ENCODE results near the gene AGPS. TPM values are rescaled to one million over a fixed set of nuclear protein-coding genes. Genes with fewer than 3 reads are reported as not detected.

AGPS gene
- total RNA-seq, 1 experiment from 2014 or later, result 60.9 TPM

GRCh38 chr2:177380181-177380580 is 12.4 kb upstream of the AGPS start:
- TF ChIP-seq CTCF (conservative IDR thresholded peaks at IDR 0.05), result no peak
- peaks cover 3% of the 10 kb centered on the region; the same call in 1 of the 2 replicates for H3K4me1 ChIP-seq (ENCODE audit: insufficient read depth, low read length)
- WGBS (ENCODE audit: extremely low coverage, insufficient read length, low lambda C conversion rate), result no CpG with 5 or more reads among the region's 3 CpGs
- no peak overlapping the region for H2BK15ac ChIP-seq (ENCODE audit: low read depth, low read length)
- no peak overlapping the region for H3K14ac ChIP-seq (ENCODE audit: insufficient read depth, low read length)
- no peak overlapping the region for H4K5ac ChIP-seq (ENCODE audit: insufficient read length, low read depth, low read length)
- H3K23ac ChIP-seq (ENCODE audit: insufficient read length, low read depth, low read length), result no peak overlapping the region
- H3T11ph ChIP-seq (ENCODE audit: low read length), result no peak overlapping the region
- H3K27me3 Mint-ChIP-seq (ENCODE audit: low read depth), result no peaks in the 10 kb centered on the region
- no peak overlapping the region for H2BK20ac ChIP-seq (ENCODE audit: low read depth, low read length, poor library complexity, severe bottlenecking)
- H2BK120ac ChIP-seq (ENCODE audit: low read depth, low read length, poor library complexity, severe bottlenecking), result no peak overlapping the region
- H3K9me3 ChIP-seq (ENCODE audit: control insufficient read depth, low read depth, low read length), result no peaks in the 10 kb centered on the region
- no peak overlapping the region for H4K91ac ChIP-seq (ENCODE audit: insufficient read length, low read depth, low read length)
- H3K4me2 ChIP-seq (ENCODE audit: insufficient read depth, insufficient read length, low read length), result no peak overlapping the region
- peaks cover 10 to 12% of the 10 kb centered on the region in 2 experiments for H3K4me1 Mint-ChIP-seq
- no peaks in the 10 kb centered on the region for H3K79me2 ChIP-seq (ENCODE audit: insufficient read depth, low read length)
- no peaks in the 10 kb centered on the region for H3K79me1 ChIP-seq (ENCODE audit: insufficient read depth, low read depth, low read length, poor library complexity, severe bottlenecking)
- no peak overlapping the region; a peak in 1 of 7 replicates for H3K27ac Mint-ChIP-seq
- no peak overlapping the region for H3K27ac ChIP-seq (ENCODE audit: insufficient read length, low read depth, low read length)
- H3K27me3 ChIP-seq (ENCODE audit: insufficient read depth, low read length), result no peaks in the 10 kb centered on the region
- no peak overlapping the region for H3K4me3 Mint-ChIP-seq
- H3K9me3 Mint-ChIP-seq, result peaks cover 0 to under 1% of the 10 kb centered on the region in 2 experiments; a peak in 1 of 5 replicates
- H2AFZ ChIP-seq (ENCODE audit: low read length), result no peak overlapping the region
- no peaks in the 10 kb centered on the region for H4K20me1 ChIP-seq (ENCODE audit: control insufficient read depth, insufficient read depth, insufficient read length)
- DNase-seq, result no peak
- H2BK5ac ChIP-seq (ENCODE audit: insufficient read length, low read length), result no peak overlapping the region
- H2AK5ac ChIP-seq (ENCODE audit: insufficient read length, low read length), result no peak overlapping the region
- no peak overlapping the region for H3K18ac ChIP-seq (ENCODE audit: insufficient read length, low read depth, low read length)
- no peak overlapping the region for H3K56ac ChIP-seq (ENCODE audit: insufficient read length, low read depth, low read length)
- H2BK12ac ChIP-seq (ENCODE audit: insufficient read length, low read depth, low read length), result no peak overlapping the region
- no peak overlapping the region for H4K8ac ChIP-seq (replicated peaks; ENCODE audit: insufficient read length, low read depth, low read length)
- H3K4ac ChIP-seq (ENCODE audit: low read depth, low read length), result no peak overlapping the region
- H3K36me3 Mint-ChIP-seq (ENCODE audit: insufficient read depth in 1 of 3, low read depth in 3 of 3), result no peaks in the 10 kb centered on the region
- no peak overlapping the region for H3K9ac ChIP-seq (ENCODE audit: extremely low read depth, insufficient read length, low read length)
- H3K23me2 ChIP-seq (ENCODE audit: insufficient read length, low read depth, low read length, poor library complexity, severe bottlenecking), result no peaks in the 10 kb centered on the region
